MM.1S (cell line): ENCODE results near the gene NUMA1.

Experiments
- DNase-seq: peaks from one replicate; pipeline ENCODE4 v3.0.0-alpha.2; 2015
- H2AFZ ChIP-seq: fragments of 300-600 bp; sonication (generic); 2 replicates; pipeline ENCODE4 v1.6.0; 2016; ENCODE audit warnings: antibody characterized with exemption, low read length
- H3F3A ChIP-seq: fragments of 300-600 bp; sonication (generic); 2 replicates; pipeline ENCODE4 v1.6.1; 2016; ENCODE audit warnings: mild to moderate bottlenecking, antibody characterized with exemption, low read length, moderate library complexity, mixed read lengths; ENCODE audit not compliant: insufficient read depth
- H3K27ac ChIP-seq: fragments of 300-600 bp; sonication (generic); 2 replicates; pipeline ENCODE4 v1.5.1; 2016; ENCODE audit warnings: mild to moderate bottlenecking, low read length
- H3K27me3 ChIP-seq: fragments of 300-600 bp; sonication (generic); replicated peaks from 2 replicates; pipeline ENCODE4 v1.6.0; 2016; ENCODE audit warnings: low read length; ENCODE audit not compliant: insufficient read depth
- H3K36me3 ChIP-seq: fragments of 300-600 bp; sonication (generic); replicated peaks from 2 replicates; pipeline ENCODE4 v1.6.1; 2016; ENCODE audit warnings: mild to moderate bottlenecking, low read length, mixed read lengths; ENCODE audit not compliant: insufficient read depth
- H3K4me1 ChIP-seq: fragments of 300-600 bp; sonication (generic); 2 replicates; pipeline ENCODE4 v1.6.1; 2016; ENCODE audit warnings: low read length, mixed read lengths
- H3K4me2 ChIP-seq: fragments of 300-600 bp; sonication (generic); 2 replicates; pipeline ENCODE4 v1.6.0; 2016; ENCODE audit warnings: low read depth, low read length
- H3K4me3 ChIP-seq: fragments of 300-600 bp; sonication (generic); 2 replicates; pipeline ENCODE4 v1.5.1; 2016; ENCODE audit warnings: low read length, mixed read lengths
- H3K79me2 ChIP-seq: fragments of 300-600 bp; sonication (generic); 2 replicates; pipeline ENCODE4 v1.6.1; 2016; ENCODE audit warnings: mixed run types, low read length, mixed read lengths
- H3K9ac ChIP-seq: fragments of 300-600 bp; sonication (generic); 2 replicates; pipeline ENCODE4 v1.6.1; 2016; ENCODE audit warnings: low read length, mixed read lengths
- H3K9me2 ChIP-seq: fragments of 300-600 bp; sonication (generic); replicated peaks from 2 replicates; pipeline ENCODE4 v1.6.1; 2016; ENCODE audit warnings: mild to moderate bottlenecking, low read length, mixed read lengths; ENCODE audit not compliant: insufficient read depth
- H3K9me3 ChIP-seq: fragments of 300-600 bp; sonication (generic); replicated peaks from 2 replicates; pipeline ENCODE4 v1.6.1; 2016; ENCODE audit warnings: mild to moderate bottlenecking, low read length, mixed read lengths; ENCODE audit not compliant: insufficient read depth
- H4K20me1 ChIP-seq: fragments of 300-600 bp; sonication (generic); 2 replicates; pipeline ENCODE4 v1.6.1; 2016; ENCODE audit warnings: mild to moderate bottlenecking, low read length, moderate library complexity, mixed read lengths; ENCODE audit not compliant: insufficient read depth
- CTCF ChIP-seq: fragments of 300-600 bp; sonication (generic); IDR thresholded peaks from 2 replicates; pipeline ENCODE4 v1.5.1; 2016; ENCODE audit warnings: antibody characterized with exemption, low read length, mixed read lengths
- EZH2 ChIP-seq: fragments of 300-600 bp; sonication (generic); optimal IDR thresholded peaks from 2 replicates; pipeline ENCODE3; 2017; ENCODE audit warnings: low read depth, mild to moderate bottlenecking, antibody characterized with exemption, low read length, mixed read lengths
- EZH2phosphoT487 ChIP-seq: fragments of 300-600 bp; sonication (generic); IDR thresholded peaks from 2 replicates; pipeline ENCODE4 v1.6.1; 2018; ENCODE audit warnings: antibody characterized with exemption, low read length

NUMA1 gene

DNA sequence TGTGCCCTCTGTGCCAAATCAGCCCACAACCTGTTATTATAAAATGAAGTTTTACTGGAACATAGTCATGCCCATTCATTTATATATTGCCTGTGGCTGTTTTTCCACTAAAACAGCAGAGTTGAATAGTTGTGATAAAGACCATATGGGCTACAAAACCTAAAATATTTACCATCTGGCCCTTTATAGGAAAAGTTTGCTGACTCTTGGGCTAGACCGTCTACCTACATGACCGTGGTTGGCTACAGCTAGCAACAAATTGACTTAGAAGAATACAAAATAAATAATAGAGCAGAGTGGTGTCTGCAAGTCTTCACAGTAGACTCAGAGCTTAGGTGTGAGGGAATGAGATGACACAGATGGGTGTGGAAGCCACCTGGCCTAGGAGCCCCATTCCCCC, 92.8 kb downstream of the NUMA1 start:
- H3K79me2 ChIP-seq, result no peaks in the 10 kb centered on the region
- H3K36me3 ChIP-seq, result no peaks in the 10 kb centered on the region

DNA sequence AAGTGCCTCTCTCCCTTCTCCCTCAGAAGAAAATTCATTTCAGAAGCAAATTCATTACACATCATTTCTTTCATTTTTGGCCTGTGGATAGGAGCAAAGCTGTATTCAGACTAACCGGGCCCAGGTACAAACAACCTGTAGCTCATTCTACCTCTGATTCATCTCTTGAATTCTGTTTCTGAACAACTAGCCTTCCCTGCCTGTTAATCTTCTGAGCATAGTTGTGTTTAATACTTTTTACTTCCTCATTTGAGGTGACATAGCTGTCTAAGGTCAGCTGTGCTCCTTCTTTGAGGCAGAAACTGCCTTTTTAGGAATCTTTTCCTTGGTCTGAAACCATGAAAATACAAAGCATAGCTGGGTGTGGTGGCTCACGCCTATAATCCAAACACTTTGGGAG, 94.2 kb downstream of the NUMA1 start:
- Histone ChIP-seq H3K27ac (no peak overlapping the region), H2AFZ (no peak overlapping the region), H3K27me3 (no peaks in the 10 kb centered on the region), H3K36me3 (no peaks in the 10 kb centered on the region), H3K4me1 (no peaks in the 10 kb centered on the region), H3K79me2 (no peaks in the 10 kb centered on the region), H3F3A (no peaks in the 10 kb centered on the region), H3K9me2 (no peaks in the 10 kb centered on the region), H3K4me3 (no peak overlapping the region), H4K20me1 (no peaks in the 10 kb centered on the region), H3K4me2 (no peak overlapping the region), H3K9me3 (no peaks in the 10 kb centered on the region), H3K9ac (no peak overlapping the region)
- no peak for DNase-seq
- TF ChIP-seq EZH2, result no peak
- no peak for TF ChIP-seq EZH2phosphoT487
- TF ChIP-seq CTCF, result no peak

More for the DNA sequence above, 92.8 kb downstream of the NUMA1 start:
- H3K4me1 ChIP-seq, result no peaks in the 10 kb centered on the region
- H3F3A ChIP-seq, result no peaks in the 10 kb centered on the region
- H2AFZ ChIP-seq, result no peak overlapping the region
- H3K4me2 ChIP-seq, result no peak overlapping the region
- no peaks in the 10 kb centered on the region for H3K27me3 ChIP-seq
- no peak overlapping the region for H3K9ac ChIP-seq
- H3K4me3 ChIP-seq, result no peak overlapping the region
- H4K20me1 ChIP-seq, result no peaks in the 10 kb centered on the region
- TF ChIP-seq EZH2 (no peak), EZH2phosphoT487 (no peak), CTCF (no peak)
- DNase-seq, result no peak
- no peaks in the 10 kb centered on the region for H3K9me2 ChIP-seq
- H3K27ac ChIP-seq, result no peak overlapping the region
- H3K9me3 ChIP-seq, result no peaks in the 10 kb centered on the region

- Histone ChIP-seq H3K79me2 (0 out of 2 replicates have a peak, but pooled peaks cover 3% of the 10 kb centered on the region), H3K4me1 (no peaks in the 10 kb centered on the region), H3K9me3 (no peaks in the 10 kb centered on the region), H3K27ac (no peak overlapping the region), H3K9ac (no peak overlapping the region), H3K27me3 (no peaks in the 10 kb centered on the region), H3K36me3 (no peaks in the 10 kb centered on the region), H3K4me3 (no peak overlapping the region), H2AFZ (no peak overlapping the region), H3K9me2 (no peaks in the 10 kb centered on the region), H3K4me2 (no peak overlapping the region), H3F3A (no peaks in the 10 kb centered on the region; the same call in 1 of the 2 replicates), H4K20me1 (no peaks in the 10 kb centered on the region)
- TF ChIP-seq CTCF (no peak), EZH2phosphoT487 (no peak), EZH2 (no peak)
- DNase-seq, result no peak
Observed at GRCh38 chr11:71979602-71980001, 100.7 kb downstream of the NUMA1 start.
